PFSK-1 (cell line): Measurements from ENCODE around the gene HOXD10.

Experiments
- FOXP2 ChIP-seq: optimal IDR thresholded peaks from 2 replicates; pipeline ENCODE3; 2011; ENCODE audit warnings: borderline replicate concordance, control low read depth, inconsistent platforms; ENCODE audit not compliant: insufficient read depth; ENCODE audit errors: extremely low read length, extremely low read depth
- POLR2AphosphoS5 ChIP-seq: IDR thresholded peaks from 2 replicates; pipeline ENCODE4 v1.6.1; 2012; ENCODE audit warnings: low read depth, mild to moderate bottlenecking, control low read depth, low read length, moderate library complexity
- REST ChIP-seq, 2 experiments: IDR thresholded peaks; 2 replicates each; pipeline versions ENCODE4 v1.6.1 to v1.8.0; 2011 to 2012; ENCODE audit warnings: low read depth in 2 of 2, low read length in 2 of 2, control low read depth in 1 of 2, inconsistent platforms in 1 of 2, mild to moderate bottlenecking in 1 of 2, moderate library complexity in 1 of 2; ENCODE audit not compliant: insufficient read depth in 1 of 2
- SIN3A ChIP-seq: IDR thresholded peaks from 2 replicates; pipeline ENCODE4 v1.6.1; 2012; ENCODE audit warnings: mild to moderate bottlenecking, low read length, moderate library complexity, borderline replicate concordance; ENCODE audit not compliant: insufficient read depth
- TAF1 ChIP-seq: IDR thresholded peaks from 2 replicates; pipeline ENCODE4 v1.6.1; 2012; ENCODE audit warnings: low read length, control low read depth, borderline replicate concordance; ENCODE audit not compliant: insufficient read depth

GRCh38 chr2:176068419-176068832, 48.2 kb upstream of the HOXD10 start:
- no peak for TF ChIP-seq POLR2AphosphoS5
- TF ChIP-seq REST (IDR thresholded peaks at IDR 0.05; ENCODE audit: insufficient read depth in 1 of 2, low read depth in 2 of 2, low read length in 2 of 2): no peak
- TF ChIP-seq SIN3A: no peak
- TF ChIP-seq TAF1: no peak
- no peak for TF ChIP-seq FOXP2
